HEK293 (cell line): ENCODE results near the gene TM9SF1.

ENCODE experiments used
- CTCF ChIA-PET: fragments of 350-600 bp; formaldehyde crosslinking; extraction: SDS; loops from one replicate; lab custom pipeline; 2021; ENCODE audit warnings: antibody characterized with exemption; lab: Yijun Ruan, JAX
- POLR2A ChIA-PET: fragments of 300-600 bp; formaldehyde crosslinking; extraction: SDS; loops from one replicate; lab custom pipeline; 2020; ENCODE audit warnings: antibody characterized with exemption, inconsistent platforms; lab: Yijun Ruan, JAX
- H3K27ac ChIP-seq: fragments of 200-500 bp; sonication (Bioruptor generic); 2 replicates; pipeline ENCODE4 v1.5.1; 2014; ENCODE audit warnings: low read depth, low read length, control low read depth, inconsistent platforms; ENCODE audit errors: extremely low read depth
- H3K36me3 ChIP-seq, 2 experiments: fragments of 200-500 bp in 1 of 2; sonication (Bioruptor generic) in 1 of 2; 1 replicate in 1 of 2; 2 replicates in 1 of 2; pipeline ENCODE4 v1.5.1; 2014 to 2017; ENCODE audit warnings: inconsistent platforms in 2 of 2, low read length in 2 of 2; ENCODE audit not compliant: control insufficient read depth in 2 of 2, insufficient read depth in 1 of 2
- H3K4me1 ChIP-seq: fragments of 200-500 bp; sonication (Bioruptor generic); 2 replicates; pipeline ENCODE4 v1.5.1; 2014; ENCODE audit warnings: mild to moderate bottlenecking, low read length, inconsistent platforms; ENCODE audit not compliant: control insufficient read depth, insufficient read depth
- H3K4me3 ChIP-seq: 2 replicates; pipeline ENCODE4 v1.5.1; 2011; ENCODE audit warnings: low read depth, mild to moderate bottlenecking, control low read depth, low read length, moderate library complexity
- H3K9me3 ChIP-seq: fragments of 200-500 bp; sonication (Bioruptor generic); 2 replicates; pipeline ENCODE4 v1.5.1; 2014; ENCODE audit warnings: low read depth, low read length, inconsistent platforms; ENCODE audit not compliant: control insufficient read depth, insufficient read depth
- ATF2 ChIP-seq: fragments of 450-650 bp; formaldehyde crosslinking; IDR thresholded peaks from 2 replicates; pipeline ENCODE4 v1.5.1; 2016; ENCODE audit warnings: missing biosample characterization, missing genetic modification characterization, low read depth
- IKZF3 ChIP-seq: fragments of 450-650 bp; IDR thresholded peaks from 2 replicates; pipeline ENCODE4 v1.5.0; 2018; ENCODE audit warnings: missing biosample characterization, mild to moderate bottlenecking, missing genetic modification characterization, moderate library complexity
- ZBTB8A ChIP-seq: fragments of 450-650 bp; formaldehyde crosslinking; IDR thresholded peaks from 2 replicates; pipeline ENCODE4 v1.5.1; 2016; ENCODE audit warnings: missing biosample characterization, missing genetic modification characterization
- ZFP3 ChIP-seq: fragments of 450-650 bp; formaldehyde crosslinking; IDR thresholded peaks from 2 replicates; pipeline ENCODE4 v1.5.1; 2016; ENCODE audit warnings: low read depth, missing biosample characterization, missing genetic modification characterization
- ZIC2 ChIP-seq: fragments of 450-650 bp; formaldehyde crosslinking; IDR thresholded peaks from 2 replicates; pipeline ENCODE4 v1.5.1; 2016; ENCODE audit warnings: missing biosample characterization, missing genetic modification characterization
- ZNF155 ChIP-seq: fragments of 450-650 bp; formaldehyde crosslinking; IDR thresholded peaks from 2 replicates; pipeline ENCODE4 v1.5.1; 2016; ENCODE audit warnings: missing biosample characterization, missing genetic modification characterization
- ZNF2 ChIP-seq: fragments of 450-650 bp; formaldehyde crosslinking; IDR thresholded peaks from 2 replicates; pipeline ENCODE4 v1.5.1; 2016; ENCODE audit warnings: missing biosample characterization, missing genetic modification characterization
- ZNF266 ChIP-seq: fragments of 450-650 bp; formaldehyde crosslinking; IDR thresholded peaks from 2 replicates; pipeline ENCODE4 v1.5.1; 2016; ENCODE audit warnings: missing biosample characterization, missing genetic modification characterization, low read depth
- ZNF280D ChIP-seq: fragments of 450-650 bp; formaldehyde crosslinking; IDR thresholded peaks from 2 replicates; pipeline ENCODE4 v1.5.1; 2016; ENCODE audit warnings: missing biosample characterization, missing genetic modification characterization
- ZNF350 ChIP-seq: fragments of 450-650 bp; formaldehyde crosslinking; IDR thresholded peaks from 2 replicates; pipeline ENCODE4 v1.5.0; 2017; ENCODE audit warnings: missing biosample characterization, mild to moderate bottlenecking, missing genetic modification characterization
- ZNF560 ChIP-seq: fragments of 450-650 bp; formaldehyde crosslinking; IDR thresholded peaks from 2 replicates; pipeline ENCODE4 v1.5.1; 2017; ENCODE audit warnings: missing biosample characterization, missing genetic modification characterization, borderline replicate concordance
- ZNF626 ChIP-seq: fragments of 450-650 bp; sonication (Bioruptor Pico); formaldehyde crosslinking; IDR thresholded peaks from 2 replicates; pipeline ENCODE4 v1.5.1; 2018; ENCODE audit warnings: missing biosample characterization, missing genetic modification characterization, inconsistent platforms
- ZNF658 ChIP-seq: fragments of 450-650 bp; formaldehyde crosslinking; IDR thresholded peaks from 2 replicates; pipeline ENCODE4; 2016; ENCODE audit warnings: missing biosample characterization, missing genetic modification characterization
- ZNF830 ChIP-seq: fragments of 450-650 bp; IDR thresholded peaks from 2 replicates; pipeline ENCODE4 v1.5.0; 2018; ENCODE audit warnings: missing biosample characterization, missing genetic modification characterization, low read depth, mild to moderate bottlenecking, moderate library complexity
- TF ChIP-seq, protein P1 (sequence below): fragments of 450-650 bp; formaldehyde crosslinking; IDR thresholded peaks from 2 replicates; pipeline ENCODE4 v1.5.1; 2016; ENCODE audit warnings: missing biosample characterization, missing genetic modification characterization
- TF ChIP-seq, protein P2 (sequence below): fragments of 450-650 bp; IDR thresholded peaks from 2 replicates; pipeline ENCODE4 v1.5.1; 2018; ENCODE audit warnings: missing biosample characterization, missing genetic modification characterization
- TF ChIP-seq, protein P3 (sequence below): fragments of 450-650 bp; formaldehyde crosslinking; IDR thresholded peaks from 2 replicates; pipeline ENCODE4 v1.5.1; 2017; ENCODE audit warnings: missing biosample characterization, missing genetic modification characterization

TM9SF1 gene

GRCh38 chr14:24145219-24145618 is 50.0 kb downstream of the TM9SF1 start:
- Histone ChIP-seq H3K9me3 (no peaks in the 10 kb centered on the region), H3K36me3 (peaks cover 12 to 40% of the 10 kb centered on the region in 2 experiments), H3K4me3 (no peak overlapping the region), H3K4me1 (peaks cover 8% of the 10 kb centered on the region), H3K27ac (no peak overlapping the region)
- CTCF ChIA-PET: interaction anchor here (0.6 to 1.4 kb wide), 3 partner anchors 8 to 132 kb away, joined by 3 to 5 read pairs (median 5); no protein-coding TSS in a partner anchor
- TF ChIP-seq ZNF830 (tag by site-specific recombination): no peak
- no peak for TF ChIP-seq ATF2 (tag by site-specific recombination)
- no peak for TF ChIP-seq ZNF658 (tag by site-specific recombination)
- TF ChIP-seq, protein P1, sequence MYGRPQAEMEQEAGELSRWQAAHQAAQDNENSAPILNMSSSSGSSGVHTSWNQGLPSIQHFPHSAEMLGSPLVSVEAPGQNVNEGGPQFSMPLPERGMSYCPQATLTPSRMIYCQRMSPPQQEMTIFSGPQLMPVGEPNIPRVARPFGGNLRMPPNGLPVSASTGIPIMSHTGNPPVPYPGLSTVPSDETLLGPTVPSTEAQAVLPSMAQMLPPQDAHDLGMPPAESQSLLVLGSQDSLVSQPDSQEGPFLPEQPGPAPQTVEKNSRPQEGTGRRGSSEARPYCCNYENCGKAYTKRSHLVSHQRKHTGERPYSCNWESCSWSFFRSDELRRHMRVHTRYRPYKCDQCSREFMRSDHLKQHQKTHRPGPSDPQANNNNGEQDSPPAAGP (tag by site-specific recombination): no peak
- TF ChIP-seq ZNF560 (tag by site-specific recombination): no peak
- TF ChIP-seq ZNF155 (tag by site-specific recombination): no peak
- TF ChIP-seq, protein P2, sequence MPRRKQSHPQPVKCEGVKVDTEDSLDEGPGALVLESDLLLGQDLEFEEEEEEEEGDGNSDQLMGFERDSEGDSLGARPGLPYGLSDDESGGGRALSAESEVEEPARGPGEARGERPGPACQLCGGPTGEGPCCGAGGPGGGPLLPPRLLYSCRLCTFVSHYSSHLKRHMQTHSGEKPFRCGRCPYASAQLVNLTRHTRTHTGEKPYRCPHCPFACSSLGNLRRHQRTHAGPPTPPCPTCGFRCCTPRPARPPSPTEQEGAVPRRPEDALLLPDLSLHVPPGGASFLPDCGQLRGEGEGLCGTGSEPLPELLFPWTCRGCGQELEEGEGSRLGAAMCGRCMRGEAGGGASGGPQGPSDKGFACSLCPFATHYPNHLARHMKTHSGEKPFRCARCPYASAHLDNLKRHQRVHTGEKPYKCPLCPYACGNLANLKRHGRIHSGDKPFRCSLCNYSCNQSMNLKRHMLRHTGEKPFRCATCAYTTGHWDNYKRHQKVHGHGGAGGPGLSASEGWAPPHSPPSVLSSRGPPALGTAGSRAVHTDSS (tag by site-specific recombination): no peak
- TF ChIP-seq ZIC2 (tag by site-specific recombination): no peak
- no peak for TF ChIP-seq ZFP3 (tag by site-specific recombination)
- TF ChIP-seq ZNF2 (tag by site-specific recombination): no peak
- TF ChIP-seq ZBTB8A (tag by site-specific recombination): no peak
- TF ChIP-seq IKZF3: no peak
- TF ChIP-seq, protein P3, sequence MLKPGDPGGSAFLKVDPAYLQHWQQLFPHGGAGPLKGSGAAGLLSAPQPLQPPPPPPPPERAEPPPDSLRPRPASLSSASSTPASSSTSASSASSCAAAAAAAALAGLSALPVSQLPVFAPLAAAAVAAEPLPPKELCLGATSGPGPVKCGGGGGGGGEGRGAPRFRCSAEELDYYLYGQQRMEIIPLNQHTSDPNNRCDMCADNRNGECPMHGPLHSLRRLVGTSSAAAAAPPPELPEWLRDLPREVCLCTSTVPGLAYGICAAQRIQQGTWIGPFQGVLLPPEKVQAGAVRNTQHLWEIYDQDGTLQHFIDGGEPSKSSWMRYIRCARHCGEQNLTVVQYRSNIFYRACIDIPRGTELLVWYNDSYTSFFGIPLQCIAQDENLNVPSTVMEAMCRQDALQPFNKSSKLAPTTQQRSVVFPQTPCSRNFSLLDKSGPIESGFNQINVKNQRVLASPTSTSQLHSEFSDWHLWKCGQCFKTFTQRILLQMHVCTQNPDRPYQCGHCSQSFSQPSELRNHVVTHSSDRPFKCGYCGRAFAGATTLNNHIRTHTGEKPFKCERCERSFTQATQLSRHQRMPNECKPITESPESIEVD (tag by site-specific recombination): no peak
- TF ChIP-seq ZNF626 (tag by site-specific recombination): no peak
- no peak for TF ChIP-seq ZNF350 (tag by site-specific recombination)
- no peak for TF ChIP-seq ZNF280D (tag by site-specific recombination)
- TF ChIP-seq ZNF266 (tag by site-specific recombination): no peak
- POLR2A ChIA-PET: interaction anchor here (0.5 to 3.8 kb wide), 8 partner anchors 8 to 51 kb away, joined by 3 to 79 read pairs (median 18); partner anchors contain the start of genes DCAF11, IRF9, NRL and PCK2
